SK-N-SH (cell line): ENCODE measurements around the gene GDA.

Source experiments
- CTCF ChIP-seq: fragments of 200-600 bp; sonication (generic); IDR thresholded peaks from 2 replicates; pipeline ENCODE4 v1.6.1; 2017; ENCODE audit warnings: antibody characterized with exemption, mild to moderate bottlenecking, moderate library complexity
- EP300 ChIP-seq, 2 experiments: IDR thresholded peaks; 2 replicates each; pipeline versions ENCODE4 v1.4.0 to v1.6.1; 2012; ENCODE audit warnings: borderline replicate concordance in 1 of 2, low read depth in 1 of 2, low read length in 1 of 2
- EZH2phosphoT487 ChIP-seq: fragments of 200-600 bp; sonication (generic); IDR thresholded peaks from 2 replicates; pipeline ENCODE4 v1.6.1; 2017; ENCODE audit warnings: low read depth, mixed run types, mild to moderate bottlenecking, antibody characterized with exemption, moderate library complexity, borderline replicate concordance
- FOSL2 ChIP-seq: IDR thresholded peaks from 2 replicates; pipeline ENCODE4 v1.4.0; 2012; ENCODE audit warnings: low read depth, mild to moderate bottlenecking, moderate library complexity, borderline replicate concordance
- JUND ChIP-seq: IDR thresholded peaks from 2 replicates; pipeline ENCODE4 v1.4.0; 2012
- MAX ChIP-seq: IDR thresholded peaks from 2 replicates; pipeline ENCODE4 v1.4.0; 2012; ENCODE audit warnings: low read depth
- NFIC ChIP-seq: IDR thresholded peaks from 2 replicates; pipeline ENCODE4 v1.4.0; 2012; ENCODE audit warnings: borderline replicate concordance
- NRF1 ChIP-seq: IDR thresholded peaks from 2 replicates; pipeline ENCODE4 v1.6.1; 2012; ENCODE audit warnings: low read depth, mild to moderate bottlenecking, low read length
- POLR2AphosphoS5 ChIP-seq: IDR thresholded peaks from 2 replicates; pipeline ENCODE4 v1.6.1; 2012; ENCODE audit warnings: low read depth, low read length
- RCOR1 ChIP-seq: fragments of 150-350 bp; IDR thresholded peaks from 2 replicates; pipeline ENCODE4 v1.6.1; 2017; ENCODE audit warnings: antibody characterized with exemption, low read length
- RXRA ChIP-seq: IDR thresholded peaks from 2 replicates; pipeline ENCODE4 v1.4.0; 2012; ENCODE audit warnings: low read depth, mild to moderate bottlenecking, borderline replicate concordance
- SIN3A ChIP-seq: IDR thresholded peaks from 2 replicates; pipeline ENCODE4 v1.6.1; 2012; ENCODE audit warnings: low read depth, mild to moderate bottlenecking, low read length, moderate library complexity, borderline replicate concordance
- SMC3 ChIP-seq: IDR thresholded peaks from 2 replicates; pipeline ENCODE4 v1.6.1; 2012; ENCODE audit warnings: low read depth, low read length, improper control_type of control experiment
- YY1 ChIP-seq: IDR thresholded peaks from 2 replicates; pipeline ENCODE4 v1.4.0; 2012; ENCODE audit warnings: low read depth, mild to moderate bottlenecking

GRCh38 chr9:72151104-72151503 lies 1.9 kb downstream of the GDA start:
- TF ChIP-seq YY1 (no peak), POLR2AphosphoS5 (no peak), CTCF (no peak), NRF1 (no peak), SIN3A (no peak), EZH2phosphoT487 (no peak), FOSL2 (no peak), JUND (no peak), EP300 (IDR thresholded peaks at IDR 0.05; ENCODE audit: borderline replicate concordance in 1 of 2, low read depth in 1 of 2, low read length in 1 of 2) (no peak), SMC3 (no peak), NFIC (no peak), RXRA (no peak), MAX (no peak), RCOR1 (no peak)
